T-helper 2 cell (primary cell): Measurements from ENCODE around the gene SLC26A1.

Experiments used
- DNase-seq, 5 experiments: peaks; one replicate each; pipeline versions ENCODE4 v3.0.0 to v3.0.0-alpha.2; 2012 to 2022
- total RNA-seq, 2 donors: gene quantifications; one replicate each; lab custom pipeline; 2026; lab: John Stamatoyannopoulos, UW

Gene SLC26A1, protein sequence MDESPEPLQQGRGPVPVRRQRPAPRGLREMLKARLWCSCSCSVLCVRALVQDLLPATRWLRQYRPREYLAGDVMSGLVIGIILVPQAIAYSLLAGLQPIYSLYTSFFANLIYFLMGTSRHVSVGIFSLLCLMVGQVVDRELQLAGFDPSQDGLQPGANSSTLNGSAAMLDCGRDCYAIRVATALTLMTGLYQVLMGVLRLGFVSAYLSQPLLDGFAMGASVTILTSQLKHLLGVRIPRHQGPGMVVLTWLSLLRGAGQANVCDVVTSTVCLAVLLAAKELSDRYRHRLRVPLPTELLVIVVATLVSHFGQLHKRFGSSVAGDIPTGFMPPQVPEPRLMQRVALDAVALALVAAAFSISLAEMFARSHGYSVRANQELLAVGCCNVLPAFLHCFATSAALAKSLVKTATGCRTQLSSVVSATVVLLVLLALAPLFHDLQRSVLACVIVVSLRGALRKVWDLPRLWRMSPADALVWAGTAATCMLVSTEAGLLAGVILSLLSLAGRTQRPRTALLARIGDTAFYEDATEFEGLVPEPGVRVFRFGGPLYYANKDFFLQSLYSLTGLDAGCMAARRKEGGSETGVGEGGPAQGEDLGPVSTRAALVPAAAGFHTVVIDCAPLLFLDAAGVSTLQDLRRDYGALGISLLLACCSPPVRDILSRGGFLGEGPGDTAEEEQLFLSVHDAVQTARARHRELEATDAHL
- total RNA-seq = 0.34 to 0.62 reads per million in 2 donors

DNA sequence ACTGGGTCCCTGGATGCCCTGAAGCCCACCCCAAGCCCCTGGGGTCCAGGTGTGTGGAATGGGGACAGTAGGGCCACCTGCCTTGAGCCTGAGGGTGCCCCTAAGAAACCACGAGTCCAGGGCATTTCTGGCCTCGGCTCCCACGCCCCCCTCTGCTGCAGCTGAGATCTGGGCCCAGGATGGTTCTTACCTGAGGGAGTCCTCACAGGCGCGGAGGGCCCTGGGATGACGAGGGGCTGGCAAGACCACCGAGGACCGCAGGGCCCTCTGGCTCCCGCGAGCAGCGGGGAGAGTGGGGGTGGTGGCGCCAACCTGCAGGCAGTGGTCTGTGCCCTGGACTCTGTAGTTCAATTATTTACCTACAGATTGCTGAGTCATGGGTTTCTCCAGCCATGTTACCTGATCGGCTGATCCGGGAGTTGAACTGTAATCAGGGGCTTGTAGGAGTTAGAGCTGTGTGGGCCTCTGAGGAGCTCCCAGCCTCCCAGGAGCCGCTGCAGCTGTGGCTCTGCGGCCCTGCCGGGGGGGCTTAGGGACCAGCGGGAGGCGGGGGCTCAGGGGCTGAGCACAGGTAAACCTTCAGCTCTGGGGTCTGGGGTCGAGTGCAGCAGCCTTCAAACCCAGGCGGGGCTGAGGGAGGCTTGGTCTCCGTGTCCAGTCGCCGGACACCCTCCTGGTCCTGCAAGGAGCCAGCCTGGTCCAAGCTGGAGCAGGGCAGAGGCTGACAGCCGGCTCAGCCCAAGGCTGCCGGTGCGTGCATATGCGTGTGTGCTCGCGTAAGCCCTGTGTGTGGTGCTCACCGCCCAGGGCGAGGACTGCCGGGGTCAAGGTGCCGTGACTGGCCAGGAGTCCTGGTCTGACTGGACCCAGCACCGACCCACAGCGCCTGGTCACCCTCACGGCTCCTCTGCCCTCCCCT is at the start of gene SLC26A1:
TSS of gene SLC26A1 (minus strand) at position 294 of the 919 bp plus-strand sequence. CDS start 1,701 bp downstream, outside the sequence.
- peak in 1 of 5 experiments; percentile 8 for DNase-seq

DNA sequence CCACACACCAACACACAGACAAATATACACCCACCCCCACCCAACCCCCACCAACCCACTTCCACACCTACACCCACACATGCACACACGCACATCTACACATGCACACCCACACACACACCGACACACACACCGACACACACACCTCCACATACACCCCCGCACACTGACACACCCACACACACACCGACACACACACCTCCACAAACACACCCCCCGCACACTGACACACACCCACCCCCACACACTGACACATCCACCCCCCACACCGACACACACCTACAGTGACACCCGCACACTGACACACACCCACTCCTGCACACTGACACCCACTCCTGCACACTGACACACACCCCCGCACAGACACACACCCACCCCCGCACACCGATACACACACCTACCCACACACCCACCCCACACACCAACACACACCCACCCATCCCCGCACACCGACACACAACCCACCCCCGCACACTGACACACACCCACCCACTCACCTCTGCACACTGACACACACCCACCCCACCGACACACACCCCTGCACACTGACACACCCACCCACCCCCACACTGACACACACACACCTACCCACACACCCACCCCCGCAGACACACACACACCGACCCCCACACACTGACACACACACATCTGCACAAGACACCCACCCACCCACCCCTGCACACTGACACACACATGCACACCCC is 49.3 kb upstream of the SLC26A1 start:
- no peak for DNase-seq

DNA sequence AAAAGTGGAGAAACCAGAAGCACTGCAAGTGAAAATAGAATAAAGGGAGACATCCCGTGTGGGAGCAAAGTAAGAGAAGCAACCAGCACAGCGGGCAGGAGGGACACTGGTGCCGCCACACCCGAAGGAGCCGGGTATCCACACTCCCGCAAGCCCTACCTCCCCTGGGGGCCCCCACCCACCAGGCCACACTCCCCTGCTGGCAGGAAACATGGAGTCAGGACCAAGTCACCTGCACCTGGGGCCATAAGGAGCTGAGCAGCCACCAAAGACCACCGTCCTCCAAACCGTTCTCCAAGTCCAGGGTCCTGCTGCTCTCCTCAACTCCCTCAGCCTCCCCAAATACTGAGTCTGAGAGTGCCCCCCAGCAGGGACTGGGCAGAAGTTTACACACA is 48.7 kb upstream of the SLC26A1 start:
- no peak for DNase-seq

DNA sequence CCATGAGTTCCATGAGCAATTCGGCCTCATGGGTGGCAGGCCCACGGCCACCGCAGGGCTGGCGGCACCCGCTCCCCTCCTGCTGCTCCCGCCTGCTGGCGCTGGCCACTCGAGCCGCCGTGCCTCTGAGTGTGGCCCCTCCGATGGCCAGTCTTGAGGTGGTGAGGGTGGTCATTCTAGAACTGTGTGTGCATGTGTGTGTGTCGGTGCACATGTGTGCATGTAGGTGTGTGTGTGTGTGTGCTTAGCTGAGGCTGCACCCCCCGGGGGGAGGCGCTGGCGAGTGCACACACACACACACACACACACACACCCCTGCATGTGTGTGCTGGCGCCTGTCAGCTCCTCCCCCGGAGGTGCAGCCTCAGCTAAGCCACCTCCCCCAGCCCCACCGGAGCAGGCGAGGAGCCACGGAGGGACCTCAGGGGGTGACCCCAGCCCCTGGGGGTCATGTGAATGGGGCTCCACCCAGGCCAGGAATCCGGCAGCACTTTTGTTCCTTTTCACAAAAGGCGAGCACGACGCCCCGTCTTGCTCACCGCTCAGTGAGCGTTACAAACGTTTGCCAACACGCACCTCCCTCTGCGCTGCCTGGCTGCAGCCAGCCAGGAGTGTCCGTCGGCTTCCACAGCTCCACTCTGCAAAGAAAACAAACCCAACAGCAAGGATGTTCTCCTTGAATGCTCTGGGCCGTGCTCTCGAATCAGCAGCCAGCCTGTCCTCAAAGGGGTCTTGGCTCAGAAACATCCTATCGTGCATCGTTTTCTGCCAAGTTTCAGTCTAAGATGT is 48.1 kb upstream of the SLC26A1 start:
- DNase-seq = peak in 1 of 5 experiments; percentile 22

DNA sequence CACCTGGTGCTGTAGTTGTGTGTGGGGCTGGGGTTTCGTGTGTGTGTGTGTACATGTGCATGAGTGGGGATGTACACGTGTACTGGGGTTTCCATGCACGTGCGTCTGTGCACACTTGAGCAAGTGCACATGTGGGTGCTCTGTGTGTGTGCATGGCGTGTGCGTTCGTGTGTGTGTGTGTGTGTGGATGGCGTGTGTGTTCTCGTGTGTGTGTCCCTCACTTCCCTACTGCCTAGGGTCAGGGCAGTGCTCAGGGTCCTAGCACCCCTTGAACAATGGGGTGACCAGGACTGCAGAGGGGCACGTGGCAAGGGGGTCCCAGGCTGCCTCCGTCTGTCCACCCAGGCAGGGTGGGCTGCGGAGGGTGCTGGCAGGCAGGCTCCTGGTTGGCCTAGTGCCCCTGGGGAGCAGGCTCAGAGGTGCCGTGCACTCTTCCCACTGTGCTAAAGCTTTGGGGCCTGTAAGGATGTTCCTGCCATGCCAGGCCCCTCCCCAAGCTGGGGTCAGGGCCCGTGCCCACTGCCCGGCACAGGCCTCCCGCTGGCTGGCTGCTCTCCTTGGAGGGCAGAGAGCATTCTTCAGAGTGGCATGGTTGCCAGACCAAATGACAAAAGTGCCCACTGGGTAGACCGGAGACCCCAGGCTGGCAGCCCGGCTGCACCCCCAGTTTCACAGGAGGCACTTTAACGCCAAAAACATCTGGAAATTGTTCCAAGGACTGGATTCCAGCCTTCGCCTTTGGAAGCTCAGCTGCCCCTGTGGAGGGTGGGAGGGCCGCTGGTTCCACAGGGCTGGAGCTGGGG is 47.3 kb upstream of the SLC26A1 start:
- DNase-seq = no peak

DNA sequence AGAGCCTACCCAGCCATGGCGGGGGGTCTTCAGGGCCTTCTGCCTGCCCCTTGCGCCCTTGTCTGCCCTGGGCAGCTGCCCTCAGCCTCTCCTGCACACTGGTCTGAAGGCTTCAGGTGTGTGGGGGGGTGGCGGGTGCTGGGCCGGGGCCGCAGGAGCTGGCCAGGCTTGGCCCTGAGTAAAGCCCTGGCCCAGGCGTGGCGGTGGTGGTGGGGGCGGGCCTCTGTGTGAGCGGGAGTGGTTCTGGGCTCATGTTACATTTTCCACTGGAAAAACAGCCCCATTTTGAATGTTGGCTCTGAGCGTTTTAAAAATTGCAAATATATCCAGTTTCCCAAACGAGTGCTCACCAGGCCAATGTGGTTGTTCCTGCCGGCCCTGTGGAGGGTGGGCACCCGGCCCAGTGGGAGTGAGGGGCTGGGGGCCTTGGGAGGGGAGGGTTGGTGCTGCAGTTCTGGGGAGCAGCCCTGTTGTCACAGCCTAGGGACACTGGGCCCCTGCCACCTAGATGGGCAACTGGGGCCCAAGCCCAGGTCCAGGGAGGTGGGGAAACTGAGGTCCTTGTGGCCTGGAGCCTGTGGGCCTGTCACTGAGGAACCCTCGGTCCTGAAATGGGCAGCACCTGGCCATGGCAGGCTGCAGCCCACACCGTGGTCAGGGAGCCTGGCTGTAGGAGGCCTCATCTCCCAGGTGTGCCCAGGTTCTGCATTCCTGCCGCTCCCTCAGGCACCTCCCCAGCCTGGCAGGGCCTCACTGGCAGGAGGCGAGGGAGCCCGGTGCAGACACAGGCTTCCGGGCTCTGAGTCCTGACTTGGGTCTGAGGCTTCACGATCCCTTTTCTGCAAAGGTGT is 46.5 kb upstream of the SLC26A1 start:
- no peak for DNase-seq

DNA sequence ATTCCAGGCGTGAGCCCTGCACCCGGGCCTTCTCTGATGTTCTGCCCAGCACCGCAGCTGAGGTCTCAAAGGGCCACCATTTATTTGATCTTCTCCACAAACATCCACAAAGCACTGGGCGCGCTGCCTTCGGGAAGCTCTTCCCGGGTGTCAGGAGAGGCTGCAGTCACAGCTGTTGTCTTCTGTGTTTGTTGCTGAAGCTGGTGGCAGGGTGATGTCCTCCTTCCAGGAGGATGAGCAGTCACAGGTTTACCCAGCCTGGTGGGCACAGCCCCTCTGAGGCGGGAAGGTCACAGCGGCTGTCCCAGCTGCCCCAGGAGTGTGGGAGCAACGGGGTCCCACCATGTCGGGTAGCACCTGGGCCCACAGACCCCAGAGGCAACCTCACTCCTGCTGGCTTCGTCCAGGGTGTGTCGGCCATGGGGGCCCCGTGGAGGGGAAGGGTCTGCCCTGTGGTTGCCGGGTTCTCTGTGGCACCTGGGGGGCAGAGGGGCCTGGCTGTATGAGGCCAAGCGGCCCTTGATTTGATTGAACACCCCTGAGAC is 45.8 kb upstream of the SLC26A1 start:
- no peak for DNase-seq

DNA sequence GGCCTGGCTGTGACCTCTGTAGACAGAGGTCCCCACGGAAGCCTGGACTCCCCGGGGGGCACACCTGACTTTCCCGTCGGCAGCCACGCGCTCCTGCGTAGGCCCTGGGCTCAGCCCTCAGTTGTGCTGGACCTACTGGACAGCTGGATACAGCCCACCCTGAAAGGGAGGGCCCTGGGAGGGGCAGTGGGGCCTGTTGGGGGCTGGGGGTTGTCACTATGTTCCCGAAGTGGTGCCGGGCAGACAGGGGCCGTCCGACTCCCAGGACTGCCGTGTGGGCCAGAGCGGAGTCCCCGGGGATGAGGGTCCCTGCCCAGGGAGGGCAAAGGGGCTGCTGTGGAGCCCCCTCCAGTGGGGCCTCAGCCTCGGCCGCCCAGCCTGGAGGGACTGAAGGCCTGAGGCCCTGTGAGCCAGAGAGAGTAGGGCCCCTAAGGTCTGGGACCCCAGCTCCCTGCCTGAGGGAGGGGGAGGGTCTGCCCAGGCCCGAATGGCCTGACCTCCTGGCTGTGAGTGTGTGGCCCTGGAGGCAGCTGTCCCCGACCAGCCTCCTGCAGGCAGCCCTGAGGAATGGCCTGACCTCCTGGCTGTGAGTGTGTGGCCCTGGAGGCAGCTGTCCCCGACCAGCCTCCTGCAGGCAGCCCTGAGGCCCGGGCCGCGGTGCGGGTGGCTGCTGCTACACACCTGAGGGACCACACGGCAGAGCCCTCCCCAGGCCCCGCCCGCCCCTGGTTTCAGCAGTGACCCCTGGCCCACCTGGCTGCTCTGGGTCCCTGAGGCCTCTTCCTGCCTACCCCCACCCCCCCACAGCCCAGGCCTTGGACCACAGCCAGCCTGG is 44.0 kb upstream of the SLC26A1 start:
- no peak for DNase-seq

DNA sequence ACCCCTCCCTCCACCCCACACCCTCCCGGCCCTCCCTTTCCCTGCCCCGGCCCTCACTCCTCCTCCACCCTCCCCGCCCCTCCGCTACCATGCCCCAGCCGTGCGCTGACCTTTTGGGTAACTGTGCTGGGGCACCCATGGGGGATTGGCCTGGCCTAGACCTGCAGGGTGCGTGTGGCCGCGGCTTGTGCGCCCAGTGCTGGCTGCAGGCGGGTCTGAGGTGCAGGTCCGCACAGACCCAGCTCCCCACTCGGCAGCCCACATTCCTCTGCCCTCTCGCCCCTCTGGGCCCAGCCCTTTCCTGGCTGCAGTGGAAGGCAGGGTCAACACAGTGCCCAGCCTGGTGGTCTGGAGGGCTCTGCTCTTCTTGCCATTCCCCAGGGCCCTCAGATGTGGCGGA is 42.9 kb upstream of the SLC26A1 start:
- no peak for DNase-seq

DNA sequence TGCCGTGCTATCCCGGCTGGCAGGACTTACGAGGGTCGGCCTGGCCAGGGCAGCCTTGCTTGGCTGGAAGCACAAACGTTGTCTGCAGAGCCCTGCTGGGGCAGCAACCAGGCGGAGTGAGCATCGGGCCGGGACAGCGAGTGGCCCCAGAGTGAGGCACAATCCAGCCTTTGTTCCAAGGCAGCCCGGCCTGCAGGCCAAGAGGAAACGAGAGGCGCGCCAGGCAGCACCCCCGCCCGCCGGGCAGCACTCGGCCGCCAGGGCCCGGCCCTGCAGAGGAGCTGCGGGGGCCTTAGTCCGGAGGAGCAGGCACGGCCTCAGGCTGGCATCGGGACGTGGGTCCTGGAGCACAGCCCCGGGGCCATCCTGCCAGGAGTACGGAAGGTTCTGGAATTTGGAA is 42.3 kb upstream of the SLC26A1 start:
- no peak for DNase-seq

DNA sequence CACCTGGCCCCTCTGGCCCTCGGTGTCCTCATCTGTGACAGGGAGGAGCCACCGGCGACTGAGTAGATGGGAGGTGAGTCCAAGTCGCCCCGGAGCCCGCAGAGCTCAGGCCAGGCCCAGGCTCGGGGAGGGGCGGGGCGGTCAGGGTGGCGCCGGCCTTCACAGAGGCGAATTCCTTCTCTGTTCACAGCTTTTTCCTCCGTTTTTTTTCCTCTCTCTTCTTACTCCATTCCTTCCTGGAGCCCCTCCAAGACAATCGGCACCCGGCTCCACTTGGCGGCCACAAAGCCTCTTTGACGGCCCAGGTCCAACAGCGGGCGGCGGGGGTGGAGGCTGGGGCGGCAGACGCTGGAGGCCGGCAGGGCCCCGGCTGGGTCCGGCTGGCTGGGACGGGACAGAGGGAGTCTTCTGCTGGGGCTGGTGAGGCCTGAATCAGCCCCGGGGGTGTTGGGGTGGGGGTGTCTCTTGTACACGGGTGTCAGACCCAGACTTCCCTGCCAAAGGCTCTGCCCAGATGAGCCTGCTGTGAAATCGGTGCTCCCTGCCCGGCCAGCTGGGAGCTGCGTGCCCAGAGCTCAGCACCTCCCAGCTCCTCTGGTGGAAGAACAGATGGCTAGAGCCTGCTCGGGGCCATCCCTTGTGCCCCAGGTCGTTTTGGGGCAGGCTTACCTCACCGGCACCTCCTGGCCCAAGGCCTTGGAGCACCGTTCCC is 40.8 kb upstream of the SLC26A1 start:
- DNase-seq = no peak

DNA sequence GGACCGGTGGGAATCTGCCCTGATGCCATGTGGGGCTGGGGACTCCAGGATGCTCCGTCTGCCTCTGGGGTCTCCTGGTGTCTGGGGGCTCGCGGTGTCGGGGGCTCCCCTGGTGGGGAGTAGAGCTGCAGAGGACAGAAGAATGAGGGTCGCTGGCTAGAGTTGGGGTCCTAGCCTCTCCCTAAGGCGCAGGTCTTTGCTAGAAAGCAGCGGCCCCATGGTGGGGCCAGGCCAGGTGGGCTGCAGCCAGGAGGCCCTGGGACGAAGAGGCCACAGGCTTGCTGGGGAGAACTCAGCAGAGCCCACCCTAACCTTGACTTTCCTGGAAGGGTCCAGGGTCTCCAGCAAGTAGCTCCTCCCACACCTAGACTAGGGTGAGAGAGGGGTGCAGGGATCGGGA is 39.7 kb upstream of the SLC26A1 start:
- no peak for DNase-seq

DNA sequence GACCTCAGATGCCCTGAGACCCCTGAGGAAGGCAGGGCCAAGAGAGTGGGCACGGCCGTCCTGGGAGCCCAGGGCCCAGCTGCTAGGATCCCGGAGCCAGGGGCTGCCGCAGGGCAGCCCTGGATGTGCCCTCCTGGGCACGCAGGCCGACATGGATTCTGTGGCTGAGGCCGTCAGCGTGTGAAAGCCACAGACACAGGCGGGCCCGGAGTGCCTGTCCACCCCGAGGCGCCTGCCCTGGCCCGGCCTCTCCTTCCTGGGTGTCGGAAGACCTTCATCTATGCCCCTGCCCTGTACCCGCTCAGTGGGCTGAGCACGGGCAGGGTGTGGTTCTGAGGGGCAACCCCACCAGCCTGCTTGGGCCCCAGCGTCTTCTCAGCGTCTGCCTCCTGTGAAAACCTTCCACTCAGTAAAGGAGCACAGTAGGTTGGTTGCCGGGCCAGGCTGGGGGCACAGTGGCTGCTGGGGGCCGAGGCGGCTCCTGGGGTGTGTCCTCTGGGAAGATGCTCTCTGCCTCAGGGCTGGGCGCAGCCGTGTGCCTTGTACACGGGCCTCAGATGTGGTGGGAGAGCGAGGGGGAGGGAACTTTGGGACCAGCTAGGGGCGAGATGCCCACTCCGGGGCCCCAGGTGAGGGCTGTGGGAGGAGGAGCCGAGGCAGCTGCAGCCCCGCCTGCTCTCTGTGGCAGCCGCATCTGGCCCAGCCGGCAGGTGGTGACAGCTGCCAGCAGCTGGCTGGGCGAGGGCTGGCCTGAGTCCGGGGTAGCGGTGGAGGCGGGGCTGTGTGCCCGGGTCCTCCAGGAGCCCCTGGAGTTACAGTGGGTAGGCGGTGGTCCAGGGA is 39.0 kb upstream of the SLC26A1 start:
- no peak for DNase-seq

DNA sequence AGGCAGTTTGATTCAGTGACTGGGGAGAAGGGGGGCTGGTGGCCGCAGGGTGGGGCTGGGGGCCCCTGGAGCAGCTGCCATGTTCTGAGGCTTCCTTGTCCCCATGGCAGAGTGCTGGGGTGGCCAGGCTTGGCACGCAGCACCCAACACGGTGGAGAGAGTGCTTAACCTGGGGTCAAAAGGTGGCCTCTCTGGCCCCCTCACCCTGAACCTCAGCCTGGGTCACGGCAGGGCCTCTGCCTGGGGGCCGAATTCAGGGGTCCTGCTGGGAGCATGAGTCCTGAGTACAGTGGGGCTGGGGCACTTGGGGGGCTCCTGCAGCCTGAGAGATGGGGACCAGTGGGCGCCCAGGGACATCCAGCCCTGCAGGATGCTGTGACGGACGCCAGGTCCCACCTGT is 38.1 kb upstream of the SLC26A1 start:
- DNase-seq = no peak

DNA sequence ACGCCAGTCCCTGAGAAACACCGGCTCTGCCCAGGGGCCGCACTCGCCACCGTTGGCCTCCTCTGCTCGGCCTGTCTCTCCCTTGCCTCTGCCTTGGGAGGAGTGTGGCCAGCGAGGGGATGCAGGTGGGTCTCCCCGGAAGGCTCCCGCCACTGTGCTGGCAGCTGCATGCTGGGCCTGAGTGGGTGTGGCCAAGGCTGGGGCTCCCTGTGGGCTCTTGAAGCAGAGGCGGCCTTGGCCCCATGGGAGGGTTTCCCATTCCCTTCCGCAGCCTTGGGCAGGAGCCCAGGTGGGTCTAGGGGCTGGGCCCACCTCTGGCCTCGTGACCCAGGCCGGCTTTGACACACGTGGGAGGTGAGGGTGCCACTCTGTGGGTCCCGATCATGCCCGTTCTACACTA is 37.4 kb upstream of the SLC26A1 start:
- no peak for DNase-seq

DNA sequence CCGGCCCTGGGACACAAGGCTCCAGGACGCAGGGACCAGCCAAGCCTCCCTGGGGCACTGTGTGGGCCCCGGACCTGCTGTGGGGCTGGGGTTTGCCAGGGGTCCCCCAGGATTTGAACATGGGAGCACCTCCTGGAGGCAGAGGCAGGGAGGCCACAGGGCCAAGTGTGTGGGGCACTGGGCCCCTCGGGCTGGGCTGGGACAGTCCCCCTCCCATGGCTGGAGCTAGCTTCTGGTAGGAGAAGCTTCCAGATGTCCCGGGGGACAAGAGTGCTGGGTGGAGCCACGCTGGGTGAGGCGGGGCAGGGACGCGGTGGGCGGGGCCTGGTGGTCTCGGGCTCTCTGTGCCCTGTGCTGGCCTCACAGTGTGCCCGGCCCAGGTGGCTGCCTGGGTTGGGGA is 36.8 kb upstream of the SLC26A1 start:
- no peak for DNase-seq

DNA sequence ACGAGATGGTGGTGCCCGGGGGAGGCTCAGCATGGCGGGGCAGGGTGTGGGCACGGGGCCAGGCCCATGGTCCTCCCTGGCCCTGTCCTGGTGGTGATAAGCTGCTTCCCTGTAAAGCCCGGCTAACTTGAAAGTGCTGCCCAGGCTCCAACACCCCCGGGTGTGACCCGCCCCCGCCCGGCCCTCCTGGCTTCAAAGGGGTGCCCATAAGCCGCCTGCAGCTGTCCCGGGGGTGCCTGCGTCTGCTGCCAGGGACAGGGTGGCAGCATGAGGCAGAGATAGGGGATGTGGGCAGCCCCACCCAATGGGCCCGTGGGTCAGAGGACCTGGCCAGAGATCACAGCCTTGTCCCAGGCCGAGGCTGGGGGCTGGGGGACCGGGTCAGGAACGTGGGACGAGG is 36.3 kb upstream of the SLC26A1 start:
- no peak for DNase-seq
